GM19372 (cell line): Measurements from ENCODE around the gene DNM2.
"Not testable (repeated sequence)": the region's sequence is repeated elsewhere in the genome, so short reads cannot be mapped to it uniquely, and the experiment has no call there.

Experiments used
- ATAC-seq: cut with Tn5 transposase; IDR thresholded peaks from one replicate; pipeline ENCODE4 v1.9.1; 2021; ENCODE audit warnings: mild to moderate bottlenecking, low read depth, moderate library complexity; ENCODE audit not compliant: unreplicated experiment

Gene DNM2

DNA sequence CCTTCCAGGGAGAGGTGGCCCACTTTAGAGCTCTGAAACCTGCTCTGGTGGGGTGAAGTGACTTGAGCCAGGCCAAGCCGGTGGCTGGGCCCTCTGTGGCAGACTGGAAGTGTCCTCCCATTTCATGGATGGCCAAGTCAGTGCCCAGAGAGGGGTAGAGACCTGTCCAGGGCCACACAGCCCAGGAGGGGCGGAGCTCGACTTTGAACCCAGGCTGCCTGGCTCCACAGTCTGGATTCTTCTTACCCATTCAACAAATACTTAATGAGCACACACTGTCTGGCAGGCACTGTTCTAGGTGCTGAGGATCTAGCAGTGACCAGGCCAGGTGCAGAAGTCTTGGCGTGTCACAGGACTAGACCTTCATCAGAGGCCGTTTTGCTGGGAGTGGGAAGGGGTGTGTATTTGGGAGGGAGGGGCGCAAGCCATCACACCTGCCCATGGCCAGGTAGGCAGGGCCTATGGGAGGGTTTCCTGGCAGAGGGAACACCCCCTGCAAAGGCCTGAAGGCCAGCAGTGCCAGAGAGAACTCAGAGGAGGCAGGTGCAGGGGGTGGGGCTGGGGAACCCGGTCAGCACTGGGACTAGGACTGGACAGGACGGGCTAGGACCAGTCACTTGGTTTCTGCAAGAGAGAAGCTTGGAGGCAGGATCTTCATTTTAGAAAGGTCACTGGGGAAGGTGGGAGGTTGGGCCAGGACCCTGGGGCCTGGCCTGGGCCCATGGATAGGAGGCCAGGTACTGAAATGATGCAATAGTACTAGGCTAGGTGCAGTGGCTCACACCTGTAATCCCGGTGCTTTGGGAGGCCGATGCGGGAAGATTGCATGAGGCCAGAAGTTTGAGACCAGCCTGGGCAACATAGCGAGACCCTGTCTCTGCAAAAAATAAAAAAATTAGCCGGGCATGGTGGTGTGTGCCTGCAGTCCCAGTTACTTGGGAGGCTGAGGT, 31.8 kb downstream of the DNM2 start:
- ATAC-seq, result no peak

GRCh38 chr19:10751109-10751953, 33.5 kb downstream of the DNM2 start:
- no peak for ATAC-seq

DNA sequence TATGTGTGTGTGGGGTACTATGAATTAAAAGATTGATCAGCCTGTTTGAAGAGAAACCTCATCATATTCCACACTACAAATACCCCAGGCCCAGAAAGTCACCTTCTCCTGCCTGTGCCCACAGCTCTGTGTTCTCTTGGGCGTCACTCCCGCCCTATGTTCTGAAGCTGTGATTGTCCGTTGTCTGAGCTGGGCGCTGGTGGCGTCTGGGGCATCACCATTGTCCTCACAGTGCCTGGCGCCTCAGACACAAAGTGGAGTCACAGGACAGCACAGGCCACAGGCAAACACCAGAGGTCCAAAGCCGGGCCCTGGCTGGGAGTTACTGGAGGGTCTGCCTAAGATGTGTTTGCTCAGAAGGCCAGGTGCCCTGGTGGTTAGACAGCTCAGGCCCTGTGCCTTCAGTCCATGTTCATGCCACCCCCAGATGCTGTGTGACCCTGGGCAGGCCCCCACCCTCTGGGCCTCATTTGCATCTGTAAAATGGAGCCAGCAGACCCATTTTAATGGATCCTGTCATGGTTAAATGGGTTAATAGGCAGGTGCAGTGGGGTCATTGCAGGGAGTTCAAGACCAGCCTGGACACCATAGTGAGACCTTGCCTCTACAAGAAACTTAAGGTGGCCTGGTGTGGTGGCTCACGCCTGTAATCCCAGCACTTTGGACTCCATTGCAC, 34.5 kb downstream of the DNM2 start:
- no peak for ATAC-seq

DNA sequence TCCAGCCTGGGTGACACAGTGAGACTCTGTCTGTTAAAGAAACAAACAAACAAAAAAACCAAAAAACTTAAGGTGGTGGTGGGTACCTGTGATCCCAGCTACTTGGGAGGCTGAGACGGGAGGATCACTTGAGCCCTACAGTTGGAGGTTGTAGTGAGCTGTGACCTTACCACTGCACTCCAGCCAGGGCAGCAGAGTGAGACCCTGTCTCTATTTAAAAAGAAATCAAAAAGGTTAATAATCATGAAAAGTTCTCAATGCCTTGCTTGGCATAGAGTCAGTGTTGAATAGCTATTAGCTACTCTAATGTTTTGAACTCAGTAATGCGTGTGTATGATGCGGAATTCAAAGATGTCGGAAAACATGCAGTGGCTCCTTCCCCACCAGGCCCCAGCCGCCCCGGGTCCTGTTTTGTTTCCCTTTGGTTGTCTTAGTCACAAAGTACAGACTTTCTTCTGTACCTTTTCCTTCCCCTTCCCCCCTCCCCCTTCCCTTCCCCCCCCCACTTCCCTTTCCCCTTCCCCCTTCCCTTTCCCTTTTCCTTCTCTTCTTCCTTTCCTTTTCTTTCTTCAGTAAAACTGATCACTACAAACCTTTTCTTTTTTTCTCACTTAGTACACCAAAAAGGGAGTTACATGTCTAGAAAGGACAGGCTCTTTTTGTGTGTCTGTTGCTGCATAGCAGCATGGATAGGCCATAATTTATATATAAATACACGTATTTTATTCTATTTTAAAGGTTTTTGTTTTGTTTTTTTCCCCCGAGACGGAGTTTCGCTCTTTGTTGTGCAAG, 35.2 kb downstream of the DNM2 start:
- no peak for ATAC-seq

GRCh38 chr19:10756371-10756770, 38.5 kb downstream of the DNM2 start:
- no peak for ATAC-seq

DNA sequence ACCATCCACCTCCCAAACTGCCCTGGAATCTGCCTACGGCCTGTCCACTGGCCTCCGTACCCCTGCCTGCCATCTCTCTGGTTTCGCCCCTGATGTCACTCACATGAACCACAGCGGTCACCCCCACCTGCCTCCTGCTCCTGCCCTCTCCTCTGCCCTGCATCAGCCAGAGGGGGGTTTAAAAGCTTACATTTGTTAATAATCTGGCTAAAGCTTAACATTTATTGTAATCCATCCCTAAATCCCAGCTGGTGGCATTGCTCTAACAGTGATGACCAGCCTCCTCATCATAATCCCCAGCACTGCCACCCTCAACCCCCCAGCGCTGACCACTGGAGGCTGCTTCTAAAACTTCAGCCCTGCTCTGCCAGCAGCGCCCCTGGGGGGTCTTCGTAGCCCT, 38.9 kb downstream of the DNM2 start:
- ATAC-seq, result no peak

DNA sequence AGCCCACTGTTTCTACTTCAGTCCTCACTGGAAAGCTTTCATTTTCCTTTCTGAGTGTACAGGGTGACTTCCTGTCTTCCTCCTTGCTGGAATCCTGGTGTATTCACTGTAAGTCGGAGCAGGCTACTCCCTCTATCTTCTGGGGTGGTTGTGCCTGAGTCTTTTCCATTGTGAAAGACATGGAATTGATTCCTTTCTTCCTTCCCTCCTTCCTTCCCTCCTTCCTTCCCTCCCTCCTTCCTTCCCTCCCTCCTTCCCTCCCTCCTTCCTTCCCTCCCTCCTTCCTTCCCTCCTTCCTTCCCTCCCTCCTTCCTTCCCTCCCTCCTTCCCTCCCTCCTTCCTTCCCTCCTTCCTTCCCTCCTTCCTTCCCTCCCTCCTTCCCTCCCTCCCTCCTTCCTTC, 40.2 kb downstream of the DNM2 start:
- not testable (repeated sequence) for ATAC-seq

DNA sequence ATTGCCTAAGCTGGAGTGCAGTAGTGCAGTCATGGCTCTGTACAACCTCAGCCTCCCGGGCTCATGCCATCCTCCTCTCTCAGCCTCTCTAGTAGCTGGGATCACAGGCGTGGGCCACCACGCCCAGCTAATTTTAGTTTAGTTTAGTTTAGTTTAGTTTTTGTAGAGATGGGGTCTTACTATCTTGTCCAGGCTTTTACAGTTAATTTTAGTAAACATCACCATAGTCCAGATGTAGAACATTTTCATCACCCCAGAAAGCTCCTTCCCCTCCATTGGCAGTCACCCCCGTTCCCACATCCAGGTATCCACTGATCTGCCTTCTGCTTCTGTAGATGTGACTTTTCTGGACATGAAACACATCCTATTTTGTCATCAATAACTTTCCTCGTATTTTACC, 41.1 kb downstream of the DNM2 start:
- no peak for ATAC-seq

GRCh38 chr19:10760273-10760944, 42.5 kb downstream of the DNM2 start:
- no peak for ATAC-seq

- ATAC-seq, result no peak
Observed at GRCh38 chr19:10761443-10762250, 43.8 kb downstream of the DNM2 start.

DNA sequence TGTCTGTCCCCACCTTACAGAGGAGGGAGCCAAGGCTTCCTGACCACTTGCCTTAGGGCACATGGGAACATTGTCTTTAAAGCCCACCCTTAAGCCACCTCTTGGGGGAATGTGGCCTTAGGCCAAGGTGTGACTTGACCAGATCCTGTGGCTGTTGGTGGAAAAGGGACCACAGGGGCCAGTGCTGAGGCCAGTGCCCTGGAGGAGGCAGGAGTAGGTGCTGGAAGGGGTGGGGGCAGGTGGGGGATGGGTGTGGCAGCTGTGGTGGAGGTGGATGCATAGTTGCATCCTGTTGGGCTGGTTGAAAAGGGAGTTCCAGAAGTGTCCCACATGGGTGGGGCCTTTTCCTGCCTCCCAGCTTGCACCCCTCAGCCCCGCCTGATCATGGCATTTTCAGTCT, 44.8 kb downstream of the DNM2 start:
- no peak for ATAC-seq

DNA sequence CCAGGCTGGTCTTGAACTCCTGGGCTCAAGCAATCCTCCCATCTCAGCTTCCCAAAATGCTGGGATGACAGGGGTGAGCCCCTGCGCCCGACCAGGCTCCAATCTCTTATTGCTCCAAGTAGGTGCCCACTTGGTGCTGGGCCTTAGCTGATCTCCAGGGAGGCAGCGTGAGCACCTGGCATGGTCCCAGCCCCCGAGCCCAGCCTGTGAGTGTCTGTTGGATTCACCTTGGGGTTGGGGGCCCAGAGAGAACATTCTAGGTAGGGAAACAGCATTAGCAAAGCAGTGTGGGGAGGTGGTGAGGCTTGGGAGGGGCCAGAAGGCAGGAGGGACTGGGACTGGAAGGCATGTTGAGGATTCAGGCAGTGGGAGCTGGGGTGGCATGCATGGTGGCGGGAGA, 45.5 kb downstream of the DNM2 start:
- ATAC-seq, result no peak

- ATAC-seq, result no peak
Observed at GRCh38 chr19:10763828-10764339, 46.0 kb downstream of the DNM2 start.

GRCh38 chr19:10764340-10764894, 46.5 kb downstream of the DNM2 start:
- no peak for ATAC-seq

GRCh38 chr19:10766049-10766623, 48.3 kb downstream of the DNM2 start:
- ATAC-seq, result no peak

GRCh38 chr19:10766671-10767201, 48.9 kb downstream of the DNM2 start:
- ATAC-seq, result no peak

DNA sequence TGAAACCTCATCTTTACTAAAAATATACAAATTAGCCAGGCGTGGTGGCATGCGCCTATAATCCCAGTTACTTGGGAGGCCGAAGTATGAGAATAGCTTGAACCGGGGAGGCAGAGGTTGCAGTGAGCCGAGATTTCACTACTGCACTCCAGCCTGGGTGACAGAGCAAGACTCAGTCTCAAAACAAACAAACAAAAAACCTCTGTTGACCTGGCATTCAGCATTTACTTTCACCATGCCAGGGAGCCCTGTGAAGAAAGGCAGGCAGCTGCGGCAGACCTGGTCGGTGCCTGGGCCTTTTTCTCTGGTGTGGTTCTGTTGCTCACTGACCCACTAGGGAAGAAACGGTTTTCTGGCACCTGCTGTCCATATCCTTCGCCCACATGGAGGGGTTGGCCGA, 49.8 kb downstream of the DNM2 start:
- no peak for ATAC-seq

DNA sequence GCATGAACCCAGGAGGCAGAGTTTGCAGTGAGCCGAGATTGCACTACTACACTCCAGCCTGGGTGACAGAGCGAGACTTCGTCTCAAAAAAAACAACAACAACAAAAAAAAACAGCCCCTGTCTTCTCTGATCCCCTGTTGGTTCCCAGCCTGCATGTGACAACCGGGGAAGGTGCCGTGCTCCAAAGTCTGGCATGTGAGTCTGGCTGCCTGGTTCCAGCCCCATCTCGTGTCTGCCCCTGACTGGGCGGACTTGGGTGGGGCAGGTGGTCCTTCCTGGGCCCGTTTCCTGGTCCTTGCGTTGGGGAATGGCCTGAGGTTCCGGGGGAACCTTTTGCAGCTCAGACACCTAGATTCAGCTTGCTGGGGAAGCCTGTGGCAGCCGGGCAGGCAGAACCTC, 50.5 kb downstream of the DNM2 start:
- no peak for ATAC-seq
